ENCODE measurements around the gene ZEB2.

ZEB2 gene

GRCh38 chr2:144475569-144476275, 44.2 kb downstream of the ZEB2 start:
- H3K4me3 ChIP-seq (ENCODE audit: control insufficient read depth, low read depth, low read length) = no peak overlapping the region
- TF ChIP-seq CTCF (conservative IDR thresholded peaks at IDR 0.05; ENCODE audit: control insufficient read depth, insufficient read depth, low read depth, low read length) = no peak
- DNase-seq (ENCODE audit: low read depth) = no peak

- H3K4me3 ChIP-seq (ENCODE audit: control insufficient read depth, low read depth, low read length) = no peak overlapping the region
- DNase-seq (ENCODE audit: low read depth) = no peak
- TF ChIP-seq CTCF (conservative IDR thresholded peaks at IDR 0.05; ENCODE audit: control insufficient read depth, insufficient read depth, low read depth, low read length) = no peak
Observed at GRCh38 chr2:144475044-144475443, 44.9 kb downstream of the ZEB2 start.

- no peak overlapping the region for H3K4me3 ChIP-seq (ENCODE audit: control insufficient read depth, low read depth, low read length)
- DNase-seq (ENCODE audit: low read depth) = no peak
- no peak for TF ChIP-seq CTCF (conservative IDR thresholded peaks at IDR 0.05; ENCODE audit: control insufficient read depth, insufficient read depth, low read depth, low read length)
Observed at GRCh38 chr2:144474017-144474416, 45.9 kb downstream of the ZEB2 start.

- no peak for TF ChIP-seq CTCF (conservative IDR thresholded peaks at IDR 0.05; ENCODE audit: control insufficient read depth, insufficient read depth, low read depth, low read length)
- H3K4me3 ChIP-seq (ENCODE audit: control insufficient read depth, low read depth, low read length) = no peak overlapping the region
- no peak for DNase-seq (ENCODE audit: low read depth)
Observed at GRCh38 chr2:144472911-144473310, 47.0 kb downstream of the ZEB2 start.

- TF ChIP-seq CTCF (conservative IDR thresholded peaks at IDR 0.05; ENCODE audit: control insufficient read depth, insufficient read depth, low read depth, low read length) = no peak
- H3K4me3 ChIP-seq (ENCODE audit: control insufficient read depth, low read depth, low read length) = no peak overlapping the region
- no peak for DNase-seq (ENCODE audit: low read depth)
Observed at GRCh38 chr2:144472046-144472412, 47.9 kb downstream of the ZEB2 start.

GRCh38 chr2:144471305-144472045, 48.4 kb downstream of the ZEB2 start:
- no peak overlapping the region for H3K4me3 ChIP-seq (ENCODE audit: control insufficient read depth, low read depth, low read length)
- TF ChIP-seq CTCF (conservative IDR thresholded peaks at IDR 0.05; ENCODE audit: control insufficient read depth, insufficient read depth, low read depth, low read length) = no peak
- no peak for DNase-seq (ENCODE audit: low read depth)

All from fibroblast of mammary gland (primary cell).